ENCODE results near the gene ABL1.

DNA sequence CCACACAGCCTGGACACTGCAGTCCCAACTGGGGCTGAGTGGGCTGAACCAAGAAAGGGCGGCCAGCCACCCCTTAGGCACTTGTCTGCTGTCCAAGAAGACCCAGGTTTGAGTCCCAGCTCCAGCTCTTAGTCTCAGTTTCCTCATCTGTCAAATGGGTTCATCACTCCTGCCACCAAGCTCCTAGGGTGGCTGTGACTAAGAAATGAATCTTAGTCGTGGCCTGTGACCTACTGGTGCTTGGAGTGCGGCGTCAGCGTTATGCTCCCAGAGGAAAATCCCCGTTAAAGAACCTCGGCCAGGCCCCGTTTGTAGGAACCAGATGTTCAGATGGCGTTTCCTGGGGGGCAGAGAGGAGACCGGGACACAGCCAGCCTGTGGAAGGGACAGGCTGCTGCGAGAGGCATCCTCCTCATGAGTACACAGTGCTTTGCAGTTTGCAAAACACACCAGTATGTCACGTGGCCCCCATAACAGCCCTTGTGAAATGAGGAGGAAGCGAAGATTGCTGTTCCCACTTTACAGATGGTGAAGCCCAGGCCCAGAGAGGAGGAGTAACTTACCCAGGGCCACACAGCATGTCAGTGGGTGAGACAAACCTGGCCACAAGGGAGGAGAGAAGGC lies 100.7 kb downstream of the ABL1 start:
- TF ChIP-seq ZNF416 (tag by site-specific recombination; IDR thresholded peaks at IDR 0.05): no peak
- no peak for TF ChIP-seq TCF7L2 (IDR thresholded peaks at IDR 0.05; ENCODE audit: borderline replicate concordance, low read depth, low read length)
- no peak for TF ChIP-seq ZNF157 (tag by site-specific recombination; IDR thresholded peaks at IDR 0.05)
- TF ChIP-seq, protein P1, sequence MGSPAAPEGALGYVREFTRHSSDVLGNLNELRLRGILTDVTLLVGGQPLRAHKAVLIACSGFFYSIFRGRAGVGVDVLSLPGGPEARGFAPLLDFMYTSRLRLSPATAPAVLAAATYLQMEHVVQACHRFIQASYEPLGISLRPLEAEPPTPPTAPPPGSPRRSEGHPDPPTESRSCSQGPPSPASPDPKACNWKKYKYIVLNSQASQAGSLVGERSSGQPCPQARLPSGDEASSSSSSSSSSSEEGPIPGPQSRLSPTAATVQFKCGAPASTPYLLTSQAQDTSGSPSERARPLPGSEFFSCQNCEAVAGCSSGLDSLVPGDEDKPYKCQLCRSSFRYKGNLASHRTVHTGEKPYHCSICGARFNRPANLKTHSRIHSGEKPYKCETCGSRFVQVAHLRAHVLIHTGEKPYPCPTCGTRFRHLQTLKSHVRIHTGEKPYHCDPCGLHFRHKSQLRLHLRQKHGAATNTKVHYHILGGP (tag by site-specific recombination; IDR thresholded peaks at IDR 0.05): no peak
- TF ChIP-seq CTCF (tag by site-specific recombination; IDR thresholded peaks at IDR 0.05): no peak
- no peak for TF ChIP-seq ZNF792 (tag by site-specific recombination; IDR thresholded peaks at IDR 0.05)
- no peak for TF ChIP-seq REST (tag by site-specific recombination; IDR thresholded peaks at IDR 0.05)
- TF ChIP-seq OSR2 (tag by site-specific recombination; IDR thresholded peaks at IDR 0.05): no peak

Data from HEK293 (cell line).